ENCODE measurements around the gene SEMA5B. TPM values are rescaled to one million over a fixed set of nuclear protein-coding genes. Genes with fewer than 3 reads are reported as not detected.

SEMA5B gene
- total RNA-seq, 1 donor from 2014 or later = 1.1 TPM

DNA sequence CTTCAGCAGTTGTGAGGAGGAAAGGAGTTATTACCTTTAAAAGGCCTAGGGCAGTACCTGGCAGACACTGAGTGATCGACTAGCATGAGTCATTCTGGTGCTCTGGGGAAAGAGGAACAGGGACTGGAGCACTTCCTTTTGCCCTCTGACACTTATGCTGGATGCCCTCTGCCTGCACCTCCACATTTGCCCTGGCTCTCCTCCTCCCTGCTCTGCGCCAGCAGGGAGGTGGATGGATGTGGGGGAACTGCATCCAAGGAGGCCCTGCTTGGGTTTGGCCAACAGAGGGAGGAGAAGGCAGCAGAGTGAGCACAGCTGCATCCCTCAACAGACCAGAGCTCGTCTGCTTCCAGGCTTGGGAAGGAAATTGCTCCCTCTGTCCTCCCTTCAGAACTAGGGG is 75.0 kb downstream of the SEMA5B start:
- Mint-ChIP-seq H3K36me3 (ENCODE audit: low read depth, unreplicated experiment) (no peaks in the 10 kb centered on the region), H3K27ac (ENCODE audit: unreplicated experiment) (no peak overlapping the region), H3K4me3 (ENCODE audit: unreplicated experiment) (no peak overlapping the region), H3K9me3 (ENCODE audit: unreplicated experiment) (no peaks in the 10 kb centered on the region), H3K4me1 (ENCODE audit: unreplicated experiment) (peaks cover 4% of the 10 kb centered on the region), H3K27me3 (ENCODE audit: unreplicated experiment) (no peaks in the 10 kb centered on the region)
- TF ChIP-seq, protein P1, sequence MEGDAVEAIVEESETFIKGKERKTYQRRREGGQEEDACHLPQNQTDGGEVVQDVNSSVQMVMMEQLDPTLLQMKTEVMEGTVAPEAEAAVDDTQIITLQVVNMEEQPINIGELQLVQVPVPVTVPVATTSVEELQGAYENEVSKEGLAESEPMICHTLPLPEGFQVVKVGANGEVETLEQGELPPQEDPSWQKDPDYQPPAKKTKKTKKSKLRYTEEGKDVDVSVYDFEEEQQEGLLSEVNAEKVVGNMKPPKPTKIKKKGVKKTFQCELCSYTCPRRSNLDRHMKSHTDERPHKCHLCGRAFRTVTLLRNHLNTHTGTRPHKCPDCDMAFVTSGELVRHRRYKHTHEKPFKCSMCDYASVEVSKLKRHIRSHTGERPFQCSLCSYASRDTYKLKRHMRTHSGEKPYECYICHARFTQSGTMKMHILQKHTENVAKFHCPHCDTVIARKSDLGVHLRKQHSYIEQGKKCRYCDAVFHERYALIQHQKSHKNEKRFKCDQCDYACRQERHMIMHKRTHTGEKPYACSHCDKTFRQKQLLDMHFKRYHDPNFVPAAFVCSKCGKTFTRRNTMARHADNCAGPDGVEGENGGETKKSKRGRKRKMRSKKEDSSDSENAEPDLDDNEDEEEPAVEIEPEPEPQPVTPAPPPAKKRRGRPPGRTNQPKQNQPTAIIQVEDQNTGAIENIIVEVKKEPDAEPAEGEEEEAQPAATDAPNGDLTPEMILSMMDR (IDR thresholded peaks at IDR 0.05; ENCODE audit: unreplicated experiment) = no peak
- no peak for DNase-seq (ENCODE audit: low spot score)

DNA sequence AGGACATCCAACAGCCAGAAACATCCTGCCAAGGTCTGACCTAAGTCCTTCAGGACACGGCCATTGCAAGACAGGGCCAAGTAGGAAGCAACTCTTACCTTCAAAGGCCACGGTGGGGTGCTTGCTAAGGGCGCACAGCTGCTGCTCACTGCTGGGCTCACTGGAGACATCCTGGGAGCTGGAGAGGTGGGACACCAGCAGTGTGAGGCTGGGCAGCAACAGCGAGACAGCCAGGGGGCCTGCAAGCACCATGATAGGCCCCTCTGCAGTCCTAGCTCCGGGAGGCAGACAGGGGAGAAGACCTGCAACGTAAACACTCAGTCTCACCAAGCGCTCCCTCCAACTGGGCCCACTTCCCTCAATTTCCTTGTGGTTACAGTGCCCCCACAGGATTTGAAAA is 79.2 kb downstream of the SEMA5B start:
- peaks cover 4% of the 10 kb centered on the region for H3K4me1 Mint-ChIP-seq (ENCODE audit: unreplicated experiment)
- no peaks in the 10 kb centered on the region for H3K36me3 Mint-ChIP-seq (ENCODE audit: low read depth, unreplicated experiment)
- no peak overlapping the region for H3K27ac Mint-ChIP-seq (ENCODE audit: unreplicated experiment)
- H3K4me3 Mint-ChIP-seq (ENCODE audit: unreplicated experiment) = no peak overlapping the region
- no peak for DNase-seq (ENCODE audit: low spot score)
- H3K9me3 Mint-ChIP-seq (ENCODE audit: unreplicated experiment) = no peaks in the 10 kb centered on the region
- peaks cover 2% of the 10 kb centered on the region for H3K27me3 Mint-ChIP-seq (ENCODE audit: unreplicated experiment)
- TF ChIP-seq, protein P1 (IDR thresholded peaks at IDR 0.05; ENCODE audit: unreplicated experiment) = no peak

DNA sequence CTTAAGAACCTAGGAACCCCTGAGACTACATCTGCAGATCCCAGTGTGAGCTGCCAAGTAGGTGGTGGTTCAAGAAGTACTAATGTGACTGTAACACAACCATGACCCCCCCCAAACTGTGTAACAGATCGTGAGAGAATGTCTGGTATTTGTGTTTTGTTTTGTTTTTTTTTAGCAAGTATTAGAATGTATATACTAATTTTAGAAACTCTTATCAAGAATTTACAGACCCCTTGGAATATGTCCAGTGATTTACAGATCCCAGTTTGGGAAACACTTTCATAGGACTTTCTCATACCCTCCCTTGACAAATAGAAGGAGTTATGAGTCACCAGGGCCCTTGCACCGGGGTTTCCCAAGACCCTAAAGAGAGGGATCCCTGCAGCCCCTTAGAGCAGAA is 79.8 kb downstream of the SEMA5B start:
- no peak overlapping the region for H3K27ac Mint-ChIP-seq (ENCODE audit: unreplicated experiment)
- peaks cover 2% of the 10 kb centered on the region for H3K27me3 Mint-ChIP-seq (ENCODE audit: unreplicated experiment)
- DNase-seq (ENCODE audit: low spot score) = no peak
- H3K36me3 Mint-ChIP-seq (ENCODE audit: low read depth, unreplicated experiment) = no peaks in the 10 kb centered on the region
- TF ChIP-seq, protein P1 (IDR thresholded peaks at IDR 0.05; ENCODE audit: unreplicated experiment) = no peak
- H3K4me1 Mint-ChIP-seq (ENCODE audit: unreplicated experiment) = peaks cover 4% of the 10 kb centered on the region
- no peaks in the 10 kb centered on the region for H3K9me3 Mint-ChIP-seq (ENCODE audit: unreplicated experiment)
- no peak overlapping the region for H3K4me3 Mint-ChIP-seq (ENCODE audit: unreplicated experiment)

DNA sequence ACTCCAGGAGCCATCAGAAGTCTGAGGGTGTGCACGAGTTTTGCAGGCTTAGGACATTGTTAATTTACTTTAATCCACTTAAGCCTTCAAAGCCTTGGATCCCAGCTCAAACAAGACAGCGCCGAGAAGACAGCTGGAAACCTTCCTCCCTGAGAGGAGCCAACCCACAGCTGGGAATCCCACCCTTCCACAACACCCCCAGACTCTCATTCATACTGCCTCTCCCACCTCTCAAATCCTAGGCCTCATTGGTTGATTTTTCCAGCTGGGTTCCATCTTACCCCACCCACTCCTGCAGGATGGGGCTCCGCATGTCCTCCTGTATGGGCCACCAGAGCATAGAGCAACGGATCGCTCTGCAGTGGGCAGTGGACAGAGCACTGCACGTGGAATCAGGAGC is 80.4 kb downstream of the SEMA5B start:
- Mint-ChIP-seq H3K4me1 (ENCODE audit: unreplicated experiment) (no peaks in the 10 kb centered on the region), H3K9me3 (ENCODE audit: unreplicated experiment) (no peaks in the 10 kb centered on the region), H3K36me3 (ENCODE audit: low read depth, unreplicated experiment) (no peaks in the 10 kb centered on the region), H3K27me3 (ENCODE audit: unreplicated experiment) (peaks cover 2% of the 10 kb centered on the region), H3K27ac (ENCODE audit: unreplicated experiment) (no peak overlapping the region), H3K4me3 (ENCODE audit: unreplicated experiment) (no peak overlapping the region)
- no peak for DNase-seq (ENCODE audit: low spot score)
- TF ChIP-seq, protein P1 (IDR thresholded peaks at IDR 0.05; ENCODE audit: unreplicated experiment) = no peak

DNA sequence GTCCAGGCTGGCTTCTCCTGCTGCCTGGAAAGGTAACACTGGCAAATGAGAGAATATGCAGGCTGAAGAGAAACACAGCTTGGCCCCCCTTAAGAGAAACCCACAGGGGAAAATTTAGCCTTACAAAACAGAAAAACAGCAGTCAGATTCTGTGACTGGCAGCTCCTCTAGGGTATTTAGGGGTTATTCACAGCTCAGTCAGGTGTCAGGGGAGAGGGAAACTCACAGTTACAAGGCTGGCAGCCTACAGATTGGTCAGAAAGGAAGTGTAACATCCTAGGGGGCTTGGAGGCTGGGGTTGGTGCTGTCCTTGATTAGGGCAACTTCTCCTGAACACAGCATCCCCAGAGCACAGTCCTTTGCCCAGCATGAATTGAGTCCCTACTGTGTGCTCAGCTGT is 81.4 kb downstream of the SEMA5B start:
- DNase-seq (ENCODE audit: low spot score) = no peak
- Mint-ChIP-seq H3K4me1 (ENCODE audit: unreplicated experiment) (no peaks in the 10 kb centered on the region), H3K4me3 (ENCODE audit: unreplicated experiment) (no peak overlapping the region), H3K9me3 (ENCODE audit: unreplicated experiment) (no peaks in the 10 kb centered on the region), H3K36me3 (ENCODE audit: low read depth, unreplicated experiment) (no peaks in the 10 kb centered on the region), H3K27me3 (ENCODE audit: unreplicated experiment) (peaks cover 2% of the 10 kb centered on the region), H3K27ac (ENCODE audit: unreplicated experiment) (no peak overlapping the region)
- TF ChIP-seq, protein P1 (IDR thresholded peaks at IDR 0.05; ENCODE audit: unreplicated experiment) = no peak
